ENCODE measurements around the gene MICAL2.

DNA sequence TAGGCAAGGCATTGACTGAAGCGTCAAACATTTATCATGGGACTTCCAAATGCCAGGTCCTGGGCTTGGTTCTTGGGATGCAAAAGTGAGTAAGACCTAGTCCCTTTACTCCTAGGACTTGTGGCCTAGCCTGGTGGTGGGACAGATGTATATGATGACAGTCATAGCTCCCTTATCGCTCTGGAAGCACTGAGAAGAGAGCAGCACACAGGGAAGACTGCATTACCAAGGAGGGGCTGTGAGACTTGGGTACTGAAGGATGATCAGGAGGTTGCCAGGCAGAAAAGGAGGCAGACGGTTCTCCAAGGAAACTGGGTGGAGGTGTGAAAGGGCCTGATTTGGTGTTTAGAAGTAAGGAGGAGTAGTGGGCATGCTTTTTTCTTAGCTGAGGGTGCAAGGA is 32.5 kb downstream of the MICAL2 start:
- TF ChIP-seq POLR2A (IDR thresholded peaks at IDR 0.05; ENCODE audit: low read depth, low read length) (no peak), POLR2AphosphoS5 (IDR thresholded peaks at IDR 0.05; ENCODE audit: low read depth, low read length) (no peak), TAF1 (IDR thresholded peaks at IDR 0.05; ENCODE audit: low read depth, low read length) (no peak), POU2F2 (IDR thresholded peaks at IDR 0.05; ENCODE audit: low read depth, low read length) (no peak)
